MM.1S (cell line): ENCODE data around the gene PDZRN3.

ENCODE experiments used
- DNase-seq: peaks from one replicate; pipeline ENCODE4 v3.0.0-alpha.2; 2015
- H2AFZ ChIP-seq: fragments of 300-600 bp; sonication (generic); 2 replicates; pipeline ENCODE4 v1.6.0; 2016; ENCODE audit warnings: antibody characterized with exemption, low read length
- H3F3A ChIP-seq: fragments of 300-600 bp; sonication (generic); 2 replicates; pipeline ENCODE4 v1.6.1; 2016; ENCODE audit warnings: mild to moderate bottlenecking, antibody characterized with exemption, low read length, moderate library complexity, mixed read lengths; ENCODE audit not compliant: insufficient read depth
- H3K27ac ChIP-seq: fragments of 300-600 bp; sonication (generic); 2 replicates; pipeline ENCODE4 v1.5.1; 2016; ENCODE audit warnings: mild to moderate bottlenecking, low read length
- H3K27me3 ChIP-seq: fragments of 300-600 bp; sonication (generic); replicated peaks from 2 replicates; pipeline ENCODE4 v1.6.0; 2016; ENCODE audit warnings: low read length; ENCODE audit not compliant: insufficient read depth
- H3K36me3 ChIP-seq: fragments of 300-600 bp; sonication (generic); replicated peaks from 2 replicates; pipeline ENCODE4 v1.6.1; 2016; ENCODE audit warnings: mild to moderate bottlenecking, low read length, mixed read lengths; ENCODE audit not compliant: insufficient read depth
- H3K4me1 ChIP-seq: fragments of 300-600 bp; sonication (generic); 2 replicates; pipeline ENCODE4 v1.6.1; 2016; ENCODE audit warnings: low read length, mixed read lengths
- H3K4me2 ChIP-seq: fragments of 300-600 bp; sonication (generic); 2 replicates; pipeline ENCODE4 v1.6.0; 2016; ENCODE audit warnings: low read depth, low read length
- H3K4me3 ChIP-seq: fragments of 300-600 bp; sonication (generic); 2 replicates; pipeline ENCODE4 v1.5.1; 2016; ENCODE audit warnings: low read length, mixed read lengths
- H3K79me2 ChIP-seq: fragments of 300-600 bp; sonication (generic); 2 replicates; pipeline ENCODE4 v1.6.1; 2016; ENCODE audit warnings: mixed run types, low read length, mixed read lengths
- H3K9ac ChIP-seq: fragments of 300-600 bp; sonication (generic); 2 replicates; pipeline ENCODE4 v1.6.1; 2016; ENCODE audit warnings: low read length, mixed read lengths
- H3K9me2 ChIP-seq: fragments of 300-600 bp; sonication (generic); replicated peaks from 2 replicates; pipeline ENCODE4 v1.6.1; 2016; ENCODE audit warnings: mild to moderate bottlenecking, low read length, mixed read lengths; ENCODE audit not compliant: insufficient read depth
- H3K9me3 ChIP-seq: fragments of 300-600 bp; sonication (generic); replicated peaks from 2 replicates; pipeline ENCODE4 v1.6.1; 2016; ENCODE audit warnings: mild to moderate bottlenecking, low read length, mixed read lengths; ENCODE audit not compliant: insufficient read depth
- H4K20me1 ChIP-seq: fragments of 300-600 bp; sonication (generic); 2 replicates; pipeline ENCODE4 v1.6.1; 2016; ENCODE audit warnings: mild to moderate bottlenecking, low read length, moderate library complexity, mixed read lengths; ENCODE audit not compliant: insufficient read depth
- CTCF ChIP-seq: fragments of 300-600 bp; sonication (generic); IDR thresholded peaks from 2 replicates; pipeline ENCODE4 v1.5.1; 2016; ENCODE audit warnings: antibody characterized with exemption, low read length, mixed read lengths
- EZH2 ChIP-seq: fragments of 300-600 bp; sonication (generic); optimal IDR thresholded peaks from 2 replicates; pipeline ENCODE3; 2017; ENCODE audit warnings: low read depth, mild to moderate bottlenecking, antibody characterized with exemption, low read length, mixed read lengths
- EZH2phosphoT487 ChIP-seq: fragments of 300-600 bp; sonication (generic); IDR thresholded peaks from 2 replicates; pipeline ENCODE4 v1.6.1; 2018; ENCODE audit warnings: antibody characterized with exemption, low read length

PDZRN3 gene

GRCh38 chr3:73484656-73485248, 140.0 kb downstream of the PDZRN3 start:
- Histone ChIP-seq H3K9ac (peak overlapping the region; percentile 17; the same call in 1 of the 2 replicates), H3K79me2 (no peaks in the 10 kb centered on the region), H3K36me3 (no peaks in the 10 kb centered on the region), H3K4me2 (peak overlapping the region; percentile 68), H3K9me3 (no peaks in the 10 kb centered on the region), H4K20me1 (no peaks in the 10 kb centered on the region), H3K4me3 (peak overlapping the region; percentile 38; the same call in 1 of the 2 replicates), H3K4me1 (peaks cover 32% of the 10 kb centered on the region), H3K9me2 (no peaks in the 10 kb centered on the region), H3F3A (peaks cover 23% of the 10 kb centered on the region), H3K27me3 (no peaks in the 10 kb centered on the region), H2AFZ (no peak overlapping the region), H3K27ac (peak overlapping the region; percentile 82)
- DNase-seq, result peak; percentile 79
- TF ChIP-seq CTCF (no peak), EZH2phosphoT487 (no peak), EZH2 (no peak)

DNA sequence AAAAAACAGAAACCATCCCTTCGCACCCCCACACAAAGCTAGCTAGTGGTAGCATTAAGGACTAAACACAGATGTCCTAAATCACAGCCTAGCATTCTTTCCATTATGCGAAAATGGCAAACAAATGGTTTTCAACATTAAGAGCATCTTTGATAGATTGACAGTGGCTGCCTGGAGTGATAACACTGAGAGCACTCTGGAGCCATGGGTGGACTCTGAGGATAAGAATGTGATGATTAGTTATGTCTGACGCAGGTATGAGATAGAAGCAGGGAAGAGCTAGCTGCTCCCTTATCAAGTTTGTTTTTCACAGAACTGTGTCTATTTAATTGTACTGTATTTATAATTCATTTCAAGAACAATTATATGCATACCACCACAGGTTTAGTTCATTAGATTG, 142.9 kb downstream of the PDZRN3 start:
- H3K9me3 ChIP-seq, result no peaks in the 10 kb centered on the region
- no peak overlapping the region for H3K9ac ChIP-seq
- no peak for DNase-seq
- no peaks in the 10 kb centered on the region for H3K9me2 ChIP-seq
- H4K20me1 ChIP-seq, result no peaks in the 10 kb centered on the region
- no peak overlapping the region for H2AFZ ChIP-seq
- no peak overlapping the region for H3K27ac ChIP-seq
- no peaks in the 10 kb centered on the region for H3K79me2 ChIP-seq
- no peak overlapping the region for H3K4me3 ChIP-seq
- peaks cover 32% of the 10 kb centered on the region for H3K4me1 ChIP-seq
- no peak for TF ChIP-seq EZH2phosphoT487
- TF ChIP-seq EZH2, result no peak
- TF ChIP-seq CTCF, result no peak
- H3K36me3 ChIP-seq, result no peaks in the 10 kb centered on the region
- no peaks in the 10 kb centered on the region for H3K27me3 ChIP-seq
- peaks cover 23% of the 10 kb centered on the region for H3F3A ChIP-seq
- H3K4me2 ChIP-seq, result no peak overlapping the region

DNA sequence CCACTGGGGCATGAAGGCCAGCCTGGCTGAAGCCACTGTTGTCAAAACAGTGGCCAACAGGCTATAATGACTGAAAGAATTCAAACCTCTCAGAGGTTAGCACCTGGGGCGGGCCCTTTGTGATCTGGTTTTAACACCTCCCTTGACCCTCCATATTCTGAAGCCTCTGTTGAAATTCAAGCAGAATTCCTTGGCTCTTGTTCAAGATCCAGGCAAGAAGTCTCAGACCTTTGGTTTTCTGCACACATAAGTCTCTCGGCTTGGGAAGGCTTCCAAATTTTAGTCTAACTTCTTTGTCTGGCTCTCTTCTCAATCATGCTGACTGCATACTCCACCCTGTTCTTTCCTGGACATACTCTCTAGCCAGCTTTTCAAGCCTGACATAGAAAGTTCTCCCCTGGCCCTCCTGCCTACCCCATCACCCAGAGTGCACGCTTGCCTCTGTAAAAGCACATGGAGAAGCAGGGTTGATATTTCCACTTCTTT, 144.5 kb downstream of the PDZRN3 start:
- Histone ChIP-seq H3K4me2 (no peak overlapping the region), H3K9me3 (no peaks in the 10 kb centered on the region), H3K79me2 (no peaks in the 10 kb centered on the region), H3K27me3 (no peaks in the 10 kb centered on the region), H3K27ac (no peak overlapping the region), H2AFZ (no peak overlapping the region), H3K9me2 (no peaks in the 10 kb centered on the region), H3F3A (peaks cover 17% of the 10 kb centered on the region), H4K20me1 (no peaks in the 10 kb centered on the region), H3K9ac (no peak overlapping the region), H3K4me3 (no peak overlapping the region), H3K4me1 (peaks cover 24% of the 10 kb centered on the region), H3K36me3 (no peaks in the 10 kb centered on the region)
- no peak for TF ChIP-seq EZH2phosphoT487
- no peak for TF ChIP-seq EZH2
- no peak for TF ChIP-seq CTCF
- no peak for DNase-seq
